ENCODE measurements around the gene MGAT4A. TPM values are rescaled to one million over a fixed set of nuclear protein-coding genes. Genes with fewer than 3 reads are reported as not detected.
A peak's percentile ranks its signal among the peaks of the same experiment; 100 is the strongest.

Gene MGAT4A
- total RNA-seq, 1 donor from 2014 or later = 15.7 TPM

DNA sequence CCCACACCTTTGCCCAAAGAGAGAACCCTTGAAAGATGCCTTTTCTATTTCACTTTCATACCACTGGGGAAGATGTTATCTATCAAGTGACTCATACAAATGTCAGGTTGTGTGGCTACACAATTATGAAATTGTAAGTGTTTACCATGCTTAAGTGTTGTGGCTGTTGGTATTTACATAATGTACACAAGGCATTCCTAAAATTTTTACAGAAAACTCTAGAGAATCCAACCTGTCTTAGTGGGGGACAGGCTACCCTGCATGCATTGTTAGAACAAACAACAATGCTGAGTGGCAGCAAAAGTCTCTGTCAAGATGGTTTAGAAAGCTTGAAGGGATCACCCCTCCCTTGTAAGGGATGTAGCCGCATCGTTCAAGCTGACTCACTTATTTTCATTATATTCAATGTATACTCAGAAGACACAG is 5.5 kb upstream of the MGAT4A start:
- H3K27ac Mint-ChIP-seq = no peak overlapping the region
- H3K9me3 Mint-ChIP-seq = no peaks in the 10 kb centered on the region
- H3K36me3 Mint-ChIP-seq (ENCODE audit: low read depth) = no peaks in the 10 kb centered on the region
- ATAC-seq (ENCODE audit: low read depth) (no peak), DNase-seq (no peak)
- H3K4me1 Mint-ChIP-seq = peaks cover 26% of the 10 kb centered on the region
- ChIA-PET POLR2A (no interaction called here), CTCF (no interaction called here)
- no peak for TF ChIP-seq CTCF (IDR thresholded peaks at IDR 0.05)
- intact Hi-C loops (cut with micrococcal nuclease) = no loop called here
- H3K4me3 Mint-ChIP-seq = no peak overlapping the region
- H3K27me3 Mint-ChIP-seq = no peaks in the 10 kb centered on the region

GRCh38 chr2:98734823-98735260 is 3.9 kb upstream of the MGAT4A start:
- no peaks in the 10 kb centered on the region for H3K27me3 Mint-ChIP-seq
- TF ChIP-seq CTCF (IDR thresholded peaks at IDR 0.05) = no peak
- no peaks in the 10 kb centered on the region for H3K9me3 Mint-ChIP-seq
- no peak overlapping the region for H3K27ac Mint-ChIP-seq
- DNase-seq (no peak), ATAC-seq (ENCODE audit: low read depth) (no peak)
- ChIA-PET POLR2A (no interaction called here), CTCF (interaction anchor here (0.9 kb wide), 1 partner anchor 85 kb away, joined by 3 read pairs; no protein-coding TSS in a partner anchor)
- H3K4me1 Mint-ChIP-seq = peaks cover 29% of the 10 kb centered on the region
- H3K4me3 Mint-ChIP-seq = no peak overlapping the region
- H3K36me3 Mint-ChIP-seq (ENCODE audit: low read depth) = no peaks in the 10 kb centered on the region
- intact Hi-C loops (cut with micrococcal nuclease) = loop anchor here (5.0 kb wide), 2 partner anchors 447 to 752 kb away; partner anchors contain the start of genes MITD1 and MRPL30

GRCh38 chr2:98734162-98734561 is 3.2 kb upstream of the MGAT4A start:
- Mint-ChIP-seq H3K27me3 (no peaks in the 10 kb centered on the region), H3K9me3 (no peaks in the 10 kb centered on the region)

GRCh38 chr2:98732430-98733051 is 1.6 kb upstream of the MGAT4A start:
- H3K4me1 Mint-ChIP-seq = peaks cover 49% of the 10 kb centered on the region
- intact Hi-C loops (cut with micrococcal nuclease) = loop anchor here (5.0 kb wide), 2 partner anchors 450 to 755 kb away; partner anchors contain the start of genes MITD1 and MRPL30
- DNase-seq (no peak), ATAC-seq (ENCODE audit: low read depth) (no peak)
- no peaks in the 10 kb centered on the region for H3K27me3 Mint-ChIP-seq
- TF ChIP-seq CTCF (IDR thresholded peaks at IDR 0.05) = no peak
- no peaks in the 10 kb centered on the region for H3K9me3 Mint-ChIP-seq
- peak overlapping the region; percentile 66 for H3K4me3 Mint-ChIP-seq
- H3K27ac Mint-ChIP-seq = peak overlapping the region; percentile 72
- no peaks in the 10 kb centered on the region for H3K36me3 Mint-ChIP-seq (ENCODE audit: low read depth)
- ChIA-PET CTCF (no interaction called here), POLR2A (interaction anchor here (1.1 to 3.2 kb wide), 4 partner anchors 8 to 39 kb away, joined by 3 to 15 read pairs (median 8); no protein-coding TSS in a partner anchor)

More at GRCh38 chr2:98734162-98734561, 3.2 kb upstream of the MGAT4A start:
- no peak overlapping the region for H3K4me3 Mint-ChIP-seq
- POLR2A ChIA-PET = interaction anchor here (0.7 kb wide), 1 partner anchor 60 kb away, joined by 3 read pairs; no protein-coding TSS in a partner anchor
- no peak for TF ChIP-seq CTCF (IDR thresholded peaks at IDR 0.05)
- intact Hi-C loops (cut with micrococcal nuclease) = loop anchor here (5.0 kb wide), 2 partner anchors 448 to 753 kb away; partner anchors contain the start of genes MITD1 and MRPL30
- ATAC-seq (ENCODE audit: low read depth) (no peak), DNase-seq (no peak)
- CTCF ChIA-PET = no interaction called here
- H3K27ac Mint-ChIP-seq = peak overlapping the region; percentile 65
- no peaks in the 10 kb centered on the region for H3K36me3 Mint-ChIP-seq (ENCODE audit: low read depth)
- H3K4me1 Mint-ChIP-seq = peaks cover 35% of the 10 kb centered on the region

DNA sequence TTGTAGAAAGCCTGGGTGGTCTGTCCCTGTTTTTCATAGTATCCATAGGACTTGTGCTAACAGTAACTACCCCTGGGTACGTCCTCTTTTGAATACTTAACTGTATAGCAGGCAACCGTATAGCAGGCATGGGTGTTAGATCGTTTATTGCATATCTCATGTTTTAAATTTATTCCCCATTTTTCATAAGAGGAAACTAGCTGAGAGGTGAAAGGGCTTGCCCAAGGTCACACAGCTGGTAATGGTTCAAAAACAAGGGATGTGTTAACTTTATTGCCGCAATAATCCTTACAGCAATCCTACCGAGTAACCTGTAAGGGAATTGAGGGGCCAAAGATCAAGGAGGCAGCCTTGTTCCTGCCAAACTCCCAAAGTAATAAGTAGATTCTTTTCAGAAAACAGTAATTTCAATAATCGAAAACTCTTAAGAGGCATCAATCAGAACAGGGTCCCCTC is 990 bp upstream of the MGAT4A start:
- Mint-ChIP-seq H3K27me3 (no peaks in the 10 kb centered on the region), H3K9me3 (no peaks in the 10 kb centered on the region), H3K36me3 (ENCODE audit: low read depth) (no peaks in the 10 kb centered on the region), H3K4me3 (peak overlapping the region; percentile 83), H3K27ac (peak overlapping the region; percentile 84), H3K4me1 (peaks cover 55% of the 10 kb centered on the region)
- TF ChIP-seq CTCF (IDR thresholded peaks at IDR 0.05) = no peak
- POLR2A ChIA-PET = interaction anchor here (0.7 to 3.2 kb wide), 8 partner anchors 14 to 423 kb away, joined by 3 to 15 read pairs (median 4); partner anchors contain the start of genes C2orf15, LIPT1 and TSGA10
- intact Hi-C loops (cut with micrococcal nuclease) = loop anchor here (2.0 to 5.0 kb wide), 5 partner anchors 19 to 755 kb away; partner anchors contain the start of genes EIF5B, MITD1, MRPL30 and TXNDC9
- ATAC-seq (ENCODE audit: low read depth) (no peak), DNase-seq (no peak)
- CTCF ChIA-PET = no interaction called here

Data from activated B cell treated with CpG ODN at 0.5 μM for 24 hours (primary cell).